Calu3 (cell line): ENCODE measurements around the gene ZPBP. TPM values are rescaled to one million over a fixed set of nuclear protein-coding genes. Genes with fewer than 3 reads are reported as not detected.
"Not testable (repeated sequence)": the region's sequence is repeated elsewhere in the genome, so short reads cannot be mapped to it uniquely, and the experiment has no call there.

Experiments
- BruUV-seq: library from RNA; stranded (reverse); fragments of 400-500 nt; replicated peaks from 2 replicates; lab custom pipeline; 2021; lab: Mats Ljungman, UMichigan
- CTCF ChIA-PET: fragments of 300-600 bp; sonication (Branson Sonifier 250); formaldehyde crosslinking; loops from one replicate; lab custom pipeline; 2022; ENCODE audit warnings: antibody characterized with exemption; lab: Charles Lee
- DNase-seq: peaks from one replicate; pipeline ENCODE4 v3.0.0; 2022
- H3K27ac Mint-ChIP-seq: one replicate; pipeline ENCODE4 v1.8.0; 2022; ENCODE audit warnings: mixed read lengths; ENCODE audit not compliant: unreplicated experiment
- H3K27me3 Mint-ChIP-seq: one replicate; pipeline ENCODE4 v1.8.0; 2022; ENCODE audit warnings: mixed read lengths; ENCODE audit not compliant: unreplicated experiment
- H3K36me3 Mint-ChIP-seq: one replicate; pipeline ENCODE4 v1.8.0; 2022; ENCODE audit warnings: mild to moderate bottlenecking, moderate library complexity, mixed read lengths; ENCODE audit not compliant: insufficient read depth, unreplicated experiment
- H3K4me1 Mint-ChIP-seq: one replicate; pipeline ENCODE4 v1.8.0; 2022; ENCODE audit warnings: mild to moderate bottlenecking, low read depth, mixed read lengths; ENCODE audit not compliant: unreplicated experiment
- H3K4me3 Mint-ChIP-seq: one replicate; pipeline ENCODE4 v1.8.0; 2022; ENCODE audit warnings: mild to moderate bottlenecking, low read depth, moderate library complexity, mixed read lengths; ENCODE audit not compliant: unreplicated experiment
- H3K9me3 Mint-ChIP-seq: one replicate; pipeline ENCODE4 v1.8.0; 2022; ENCODE audit warnings: low read depth, mixed read lengths; ENCODE audit not compliant: unreplicated experiment
- CTCF ChIP-seq: fragments of 200-600 bp; IDR thresholded peaks from one replicate; pipeline ENCODE4 v1.8.0; 2022; ENCODE audit warnings: antibody characterized with exemption; ENCODE audit not compliant: unreplicated experiment
- intact Hi-C: fragments of 100-400 bp; cut with micrococcal nuclease; formaldehyde crosslinking; loops from one replicate; pipeline ENCODE4 v1.10.0; 2022; ENCODE audit not compliant: unreplicated experiment
- total RNA-seq: library from RNA; stranded (reverse); gene quantifications from 2 replicates; pipeline ENCODE4 v1.2.3, GENCODE V29; 2022

ZPBP gene
- total RNA-seq, 1 experiment from 2014 or later = not detected

GRCh38 chr7:50047716-50048115 lies 45.3 kb downstream of the ZPBP start:
- BruUV-seq = no TSS peak
- Mint-ChIP-seq H3K4me3 (no peak overlapping the region), H3K27me3 (no peaks in the 10 kb centered on the region), H3K36me3 (no peaks in the 10 kb centered on the region), H3K4me1 (no peaks in the 10 kb centered on the region), H3K27ac (no peak overlapping the region), H3K9me3 (peaks cover 11% of the 10 kb centered on the region)
- no peak for TF ChIP-seq CTCF
- CTCF ChIA-PET = no interaction called here
- DNase-seq = no peak
- intact Hi-C loops = no loop called here

GRCh38 chr7:50041165-50041564 lies 51.9 kb downstream of the ZPBP start:
- intact Hi-C loops, H3K4me1 Mint-ChIP-seq, H3K9me3 Mint-ChIP-seq, BruUV-seq, H3K27ac Mint-ChIP-seq, CTCF ChIA-PET, DNase-seq, H3K36me3 Mint-ChIP-seq, H3K4me3 Mint-ChIP-seq, H3K27me3 Mint-ChIP-seq: not testable (repeated sequence)

GRCh38 chr7:50037086-50037485 lies 56.0 kb downstream of the ZPBP start:
- DNase-seq = no peak
- Mint-ChIP-seq H3K4me1 (no peaks in the 10 kb centered on the region), H3K27ac (no peak overlapping the region), H3K9me3 (no peaks in the 10 kb centered on the region), H3K27me3 (peaks cover 11% of the 10 kb centered on the region), H3K36me3 (no peaks in the 10 kb centered on the region), H3K4me3 (no peak overlapping the region)
- intact Hi-C loops = no loop called here
- CTCF ChIA-PET = interaction anchor here (1.1 kb wide), 1 partner anchor 56 kb away, joined by 3 read pairs; the partner anchor contains the start of gene ZPBP
- no TSS peak for BruUV-seq
- no peak for TF ChIP-seq CTCF

- H3K27me3 Mint-ChIP-seq = no peaks in the 10 kb centered on the region
- H3K4me1 Mint-ChIP-seq = no peaks in the 10 kb centered on the region
- CTCF ChIA-PET = no interaction called here
- H3K36me3 Mint-ChIP-seq = no peaks in the 10 kb centered on the region
- no peak overlapping the region for H3K27ac Mint-ChIP-seq
- DNase-seq = no peak
- intact Hi-C loops = no loop called here
- no peak for TF ChIP-seq CTCF
- BruUV-seq = no TSS peak
- no peak overlapping the region for H3K4me3 Mint-ChIP-seq
- peaks cover 3% of the 10 kb centered on the region for H3K9me3 Mint-ChIP-seq
Measured at GRCh38 chr7:50022991-50023390, 70.1 kb downstream of the ZPBP start.

GRCh38 chr7:50022451-50022850 lies 70.6 kb downstream of the ZPBP start:
- no peak for TF ChIP-seq CTCF
- DNase-seq = no peak
- BruUV-seq = no TSS peak
- Mint-ChIP-seq H3K9me3 (peaks cover 3% of the 10 kb centered on the region), H3K4me3 (no peak overlapping the region), H3K27ac (no peak overlapping the region), H3K36me3 (no peaks in the 10 kb centered on the region), H3K4me1 (no peaks in the 10 kb centered on the region), H3K27me3 (no peaks in the 10 kb centered on the region)
- intact Hi-C loops = no loop called here
- CTCF ChIA-PET = no interaction called here
